Left forelimb (tissue), 1 donor: ENCODE results near the gene LOXHD1.

Source experiments
- DNase-seq: peaks from one replicate; pipeline ENCODE4 v3.0.0-alpha.2; 2018; ENCODE audit warnings: low spot score

The LOXHD1 gene

GRCh38 chr18:46445522-46446313 is 211.3 kb downstream of the LOXHD1 start:
- DNase-seq, result no peak

- no peak for DNase-seq
Measured at GRCh38 chr18:46439037-46439436, 218.0 kb downstream of the LOXHD1 start.

GRCh38 chr18:46437061-46437460 is 220.0 kb downstream of the LOXHD1 start:
- DNase-seq, result no peak

- DNase-seq, result no peak
Measured at GRCh38 chr18:46436621-46437020, 220.4 kb downstream of the LOXHD1 start.

GRCh38 chr18:46435031-46435430 is 222.0 kb downstream of the LOXHD1 start:
- no peak for DNase-seq

- DNase-seq, result no peak
Measured at GRCh38 chr18:46434629-46435028, 222.4 kb downstream of the LOXHD1 start.

GRCh38 chr18:46433121-46433826 is 223.7 kb downstream of the LOXHD1 start:
- DNase-seq, result no peak

- DNase-seq, result no peak
Measured at GRCh38 chr18:46431522-46432171, 225.4 kb downstream of the LOXHD1 start.

GRCh38 chr18:46429649-46430224 is 227.3 kb downstream of the LOXHD1 start:
- no peak for DNase-seq

- no peak for DNase-seq
Measured at GRCh38 chr18:46429130-46429529, 227.9 kb downstream of the LOXHD1 start.

GRCh38 chr18:46428368-46428767 is 228.7 kb downstream of the LOXHD1 start:
- no peak for DNase-seq

GRCh38 chr18:46427216-46427995 is 229.6 kb downstream of the LOXHD1 start:
- peak; percentile 45 for DNase-seq
